ENCODE data around the gene PANK2.

DNA sequence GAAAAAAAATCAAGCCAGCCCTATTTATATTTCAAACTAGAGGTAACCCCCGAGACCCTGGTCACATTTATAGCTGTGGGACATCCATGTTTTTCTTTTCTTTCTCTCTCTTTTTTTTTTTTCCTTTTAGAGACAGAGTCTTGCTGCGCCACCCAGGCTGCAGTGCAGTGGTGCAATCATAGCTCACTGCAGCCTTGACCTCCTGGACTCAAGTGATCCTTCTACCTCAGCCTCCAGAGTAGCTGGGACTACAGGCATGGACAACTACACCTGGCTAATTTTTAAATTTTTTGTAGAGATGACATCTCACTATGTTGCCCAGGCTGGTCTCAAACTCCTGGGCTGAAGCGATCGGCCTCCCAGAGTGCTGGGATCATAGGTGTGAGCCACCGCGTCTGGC lies 30.5 kb upstream of the PANK2 start:
- TF ChIP-seq CTCF (IDR thresholded peaks at IDR 0.05): no peak
- TF ChIP-seq, protein P1, sequence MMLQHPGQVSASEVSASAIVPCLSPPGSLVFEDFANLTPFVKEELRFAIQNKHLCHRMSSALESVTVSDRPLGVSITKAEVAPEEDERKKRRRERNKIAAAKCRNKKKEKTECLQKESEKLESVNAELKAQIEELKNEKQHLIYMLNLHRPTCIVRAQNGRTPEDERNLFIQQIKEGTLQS (CRISPR knock-in tag; conservative IDR thresholded peaks at IDR 0.05): no peak
- TF ChIP-seq FOXP1 (CRISPR knock-in tag; IDR thresholded peaks at IDR 0.05; ENCODE audit: borderline replicate concordance): no peak
- TF ChIP-seq PREB (CRISPR knock-in tag; IDR thresholded peaks at IDR 0.05; ENCODE audit: borderline replicate concordance): no peak
- TF ChIP-seq TEAD4 (CRISPR knock-in tag; IDR thresholded peaks at IDR 0.05): no peak
- TF ChIP-seq NR3C1 (CRISPR knock-in tag; conservative IDR thresholded peaks at IDR 0.05; ENCODE audit: low read depth): no peak
